Nephron (organoid): ENCODE measurements around the gene HTT.

ENCODE experiments used
- H3K27ac Mint-ChIP-seq, 3 experiments: 2 replicates each; pipeline ENCODE4 v1.8.0; 2020; ENCODE audit warnings: mixed read lengths in 3 of 3, mild to moderate bottlenecking in 2 of 3, moderate library complexity in 1 of 3
- H3K27me3 Mint-ChIP-seq: 2 replicates; pipeline ENCODE4 v1.8.0; 2021; ENCODE audit warnings: low read depth, mild to moderate bottlenecking, moderate library complexity, mixed read lengths
- H3K36me3 Mint-ChIP-seq: 2 replicates; pipeline ENCODE4 v1.8.0; 2020; ENCODE audit warnings: low read depth, mixed read lengths
- H3K4me1 Mint-ChIP-seq: 2 replicates; pipeline ENCODE4 v1.8.0; 2020; ENCODE audit warnings: mixed read lengths
- H3K4me3 Mint-ChIP-seq, 3 experiments: 2 replicates each; pipeline ENCODE4 v1.8.0; 2020; ENCODE audit warnings: mild to moderate bottlenecking in 3 of 3, mixed read lengths in 3 of 3, moderate library complexity in 2 of 3
- H3K9me3 Mint-ChIP-seq: 2 replicates; pipeline ENCODE4 v1.8.0; 2020; ENCODE audit warnings: mixed read lengths
- CTCF ChIP-seq, 3 experiments: fragments of 200-600 bp; sonication (generic); IDR thresholded peaks; one replicate each; pipeline ENCODE4 v1.5.0; 2021; ENCODE audit warnings: antibody characterized with exemption in 3 of 3; ENCODE audit not compliant: unreplicated experiment in 3 of 3

HTT gene

DNA sequence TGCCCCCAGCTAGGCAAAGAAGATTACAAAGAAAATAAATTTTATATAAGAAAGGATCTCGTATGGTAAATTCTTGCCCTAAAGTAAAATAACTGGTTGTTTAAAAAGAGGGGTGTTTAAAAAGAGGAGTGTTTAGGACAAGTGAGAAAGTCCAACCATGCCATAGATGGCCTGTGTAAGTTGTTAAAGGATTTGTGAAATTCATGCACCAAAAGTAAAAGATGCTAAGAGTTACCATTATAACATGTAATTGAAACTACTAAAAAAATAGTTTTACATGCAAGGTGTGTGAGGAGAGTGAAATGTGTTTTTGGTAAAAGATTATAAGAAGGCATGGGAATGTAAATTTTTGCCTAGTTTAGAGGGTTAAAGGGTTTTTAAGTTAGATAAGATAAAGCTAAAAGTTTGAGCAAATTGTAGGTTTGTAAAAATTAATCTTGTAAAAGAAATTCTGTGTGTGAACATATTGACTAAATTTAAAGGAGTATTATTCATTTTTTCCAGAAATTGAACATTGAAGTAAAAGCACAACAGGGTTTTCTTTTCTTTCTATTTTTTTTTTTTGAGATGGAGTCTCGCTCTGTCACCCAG, 20.2 kb upstream of the HTT start:
- Mint-ChIP-seq H3K27ac (no peak overlapping the region), H3K4me1 (no peaks in the 10 kb centered on the region), H3K27me3 (no peaks in the 10 kb centered on the region), H3K9me3 (peaks cover 29% of the 10 kb centered on the region), H3K36me3 (peaks cover 5% of the 10 kb centered on the region), H3K4me3 (no peak overlapping the region)
- no peak for TF ChIP-seq CTCF (IDR thresholded peaks at IDR 0.05; ENCODE audit: unreplicated experiment in 3 of 3)

DNA sequence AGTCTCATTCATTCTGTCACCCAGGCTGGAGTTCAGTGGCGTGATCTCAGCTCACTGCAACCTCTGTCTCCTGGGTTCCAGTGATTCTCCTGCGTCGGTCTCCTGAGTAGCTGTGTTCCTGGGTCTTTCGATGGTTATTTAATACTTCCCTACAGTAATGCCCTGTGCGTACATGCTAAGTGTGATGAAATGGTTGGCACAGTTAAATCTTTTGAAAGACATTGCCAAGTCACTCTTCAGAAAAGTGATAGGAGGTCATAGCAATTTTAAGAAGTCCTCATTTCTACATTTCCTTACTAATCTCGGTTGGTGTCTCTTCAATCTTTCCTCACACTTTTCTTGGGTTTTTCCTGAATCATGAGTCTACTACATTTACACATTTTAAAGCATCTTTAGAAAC, 14.5 kb upstream of the HTT start:
- Mint-ChIP-seq H3K27ac (no peak overlapping the region), H3K36me3 (no peaks in the 10 kb centered on the region), H3K4me1 (no peaks in the 10 kb centered on the region), H3K9me3 (peaks cover 13% of the 10 kb centered on the region), H3K27me3 (peaks cover 7% of the 10 kb centered on the region), H3K4me3 (no peak overlapping the region)
- no peak for TF ChIP-seq CTCF (IDR thresholded peaks at IDR 0.05; ENCODE audit: unreplicated experiment in 3 of 3)

DNA sequence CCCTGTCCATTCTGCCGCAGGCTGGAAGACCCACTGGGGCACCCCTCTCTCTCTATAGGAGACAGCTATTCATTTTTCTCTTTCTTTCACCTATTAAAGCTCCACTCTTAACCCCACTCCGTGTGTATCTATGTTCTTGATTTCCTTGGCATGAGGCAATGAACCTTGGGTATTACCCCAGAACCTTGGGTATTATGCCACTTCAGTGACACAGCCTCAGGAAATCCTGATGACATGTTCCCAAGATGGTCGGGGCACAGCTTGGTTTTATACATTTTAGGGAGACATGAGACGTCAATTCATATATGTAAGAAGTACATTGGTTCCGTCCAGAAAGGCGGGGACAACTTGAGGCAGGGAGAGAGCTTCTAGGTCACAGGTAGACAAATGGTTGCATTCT, 13.5 kb upstream of the HTT start:
- Mint-ChIP-seq H3K27me3 (peaks cover 7% of the 10 kb centered on the region), H3K4me3 (no peak overlapping the region), H3K9me3 (peaks cover 11% of the 10 kb centered on the region), H3K27ac (no peak overlapping the region), H3K36me3 (no peaks in the 10 kb centered on the region), H3K4me1 (no peaks in the 10 kb centered on the region)
- TF ChIP-seq CTCF (IDR thresholded peaks at IDR 0.05; ENCODE audit: unreplicated experiment in 3 of 3), result no peak

- H3K9me3 Mint-ChIP-seq, result peaks cover 10% of the 10 kb centered on the region
- peaks cover 7% of the 10 kb centered on the region for H3K27me3 Mint-ChIP-seq
- H3K36me3 Mint-ChIP-seq, result peaks cover 3% of the 10 kb centered on the region
- no peaks in the 10 kb centered on the region for H3K4me1 Mint-ChIP-seq
- no peak overlapping the region for H3K4me3 Mint-ChIP-seq
- no peak overlapping the region for H3K27ac Mint-ChIP-seq
- TF ChIP-seq CTCF (IDR thresholded peaks at IDR 0.05; ENCODE audit: unreplicated experiment in 3 of 3), result no peak
Measured at GRCh38 chr4:3062471-3062870, 12.0 kb upstream of the HTT start.

- H3K36me3 Mint-ChIP-seq, result peaks cover 3% of the 10 kb centered on the region
- no peak for TF ChIP-seq CTCF (IDR thresholded peaks at IDR 0.05; ENCODE audit: unreplicated experiment in 3 of 3)
- H3K4me3 Mint-ChIP-seq, result no peak overlapping the region
Measured at GRCh38 chr4:3065551-3065950, 8.9 kb upstream of the HTT start.

GRCh38 chr4:3066836-3067400, 7.6 kb upstream of the HTT start:
- Mint-ChIP-seq H3K4me1 (no peaks in the 10 kb centered on the region), H3K36me3 (peaks cover 3% of the 10 kb centered on the region), H3K27ac (peak overlapping the region; percentile 30 to 88 (median 78)), H3K9me3 (peaks cover 10% of the 10 kb centered on the region), H3K4me3 (no peak overlapping the region), H3K27me3 (peaks cover 8% of the 10 kb centered on the region)
- no peak for TF ChIP-seq CTCF (IDR thresholded peaks at IDR 0.05; ENCODE audit: unreplicated experiment in 3 of 3)

More at GRCh38 chr4:3065551-3065950, 8.9 kb upstream of the HTT start:
- Mint-ChIP-seq H3K4me1 (no peaks in the 10 kb centered on the region), H3K9me3 (peaks cover 10% of the 10 kb centered on the region), H3K27me3 (peaks cover 7% of the 10 kb centered on the region), H3K27ac (no peak overlapping the region)
